A549 (cell line): ENCODE results near the gene GJE1. TPM values are rescaled to one million over a fixed set of nuclear protein-coding genes. Genes with fewer than 3 reads are reported as not detected.
A peak's percentile ranks its signal among the peaks of the same experiment; 100 is the strongest.
"Not testable (repeated sequence)": the region's sequence is repeated elsewhere in the genome, so short reads cannot be mapped to it uniquely, and the experiment has no call there.

Source experiments
- ATAC-seq, 2 experiments: fragments of 200-7000 bp in 1 of 2; fragments of >200 bp in 1 of 2; cut with Nextera tagmentation in 1 of 2; cut with Tn5 transposase in 1 of 2; 3 replicates each; pipeline versions ENCODE4 v1.8.0 to v1.9.1; 2018 to 2020; ENCODE audit warnings: mild to moderate bottlenecking in 1 of 2, moderate library complexity in 1 of 2
- CTCF ChIA-PET: fragments of 300-600 bp; sonication (Branson Sonifier 250); formaldehyde crosslinking; extraction: SDS; loops from one replicate; lab custom pipeline; 2021; ENCODE audit warnings: antibody characterized with exemption, inconsistent platforms; lab: Yijun Ruan, JAX
- POLR2A ChIA-PET: fragments of 350-600 bp; formaldehyde crosslinking; extraction: SDS; loops from one replicate; lab custom pipeline; 2021; ENCODE audit warnings: antibody characterized with exemption, inconsistent platforms; lab: Yijun Ruan, JAX
- DNase-seq, 2 experiments: peaks; one replicate each; pipeline versions ENCODE4 v3.0.0 to v3.0.0-alpha.2; 2011 to 2016; ENCODE audit warnings: low read depth in 1 of 2, low spot score in 1 of 2
- FAIRE-seq: peaks from 2 replicates; lab custom pipeline; 2011; peaks lifted over from hg19 to GRCh38; lab: Jason Lieb, UNC
- H3K27ac ChIP-seq, 2 experiments: fragments of >200 bp; sonication (Bioruptor Twin); formaldehyde crosslinking; 3 replicates each; pipeline ENCODE4 v1.5.1; 2016 to 2017
- H3K4me1 ChIP-seq: fragments of >200 bp; sonication (Bioruptor Twin); formaldehyde crosslinking; 3 replicates; pipeline ENCODE4 v1.6.1; 2016
- H3K4me2 ChIP-seq: fragments of >200 bp; sonication (Bioruptor Twin); formaldehyde crosslinking; 3 replicates; pipeline ENCODE4 v1.6.1; 2016
- H3K4me3 ChIP-seq: fragments of >200 bp; sonication (Bioruptor Twin); formaldehyde crosslinking; 3 replicates; pipeline ENCODE4 v1.5.1; 2016
- H3K9me3 ChIP-seq: fragments of >200 bp; sonication (Bioruptor Twin); formaldehyde crosslinking; 3 replicates; pipeline ENCODE4 v1.6.1; 2016
- CBX2 ChIP-seq: fragments of 200-600 bp; sonication (generic); IDR thresholded peaks from 2 replicates; pipeline ENCODE4 v1.6.1; 2016; ENCODE audit warnings: low read depth, mild to moderate bottlenecking, borderline replicate concordance
- CBX8 ChIP-seq: fragments of 200-600 bp; sonication (generic); IDR thresholded peaks from 2 replicates; pipeline ENCODE4 v1.6.1; 2016
- EHF ChIP-seq: fragments of 250-450 bp; sonication (Bioruptor Pico); IDR thresholded peaks from 2 replicates; pipeline ENCODE4 v1.5.0; 2020; ENCODE audit warnings: mild to moderate bottlenecking
- EHMT2 ChIP-seq: fragments of 200-600 bp; sonication (generic); IDR thresholded peaks from 2 replicates; pipeline ENCODE4 v1.6.1; 2016; ENCODE audit warnings: antibody characterized with exemption, low read depth, mild to moderate bottlenecking, moderate library complexity
- FOSB ChIP-seq: fragments of 250-450 bp; sonication (Bioruptor Pico); IDR thresholded peaks from 2 replicates; pipeline ENCODE4 v1.5.0; 2020; ENCODE audit warnings: mild to moderate bottlenecking, moderate library complexity
- HDAC2 ChIP-seq: fragments of 200-600 bp; sonication (generic); IDR thresholded peaks from 2 replicates; pipeline ENCODE4 v1.6.1; 2016
- HOXA7 ChIP-seq: fragments of 250-450 bp; sonication (Bioruptor Pico); IDR thresholded peaks from 2 replicates; pipeline ENCODE4 v1.5.0; 2020; ENCODE audit warnings: mild to moderate bottlenecking, moderate library complexity
- HOXB13 ChIP-seq: fragments of 250-450 bp; sonication (Bioruptor Pico); IDR thresholded peaks from 2 replicates; pipeline ENCODE4 v1.5.0; 2020; ENCODE audit warnings: low read depth, mild to moderate bottlenecking, moderate library complexity
- HOXB5 ChIP-seq: fragments of 250-450 bp; sonication (Bioruptor Pico); IDR thresholded peaks from 2 replicates; pipeline ENCODE4 v1.5.0; 2020; ENCODE audit warnings: mild to moderate bottlenecking, moderate library complexity
- KDM5A ChIP-seq: fragments of 200-600 bp; sonication (generic); IDR thresholded peaks from 2 replicates; pipeline ENCODE4 v1.6.1; 2016; ENCODE audit warnings: antibody characterized with exemption, mild to moderate bottlenecking
- MAFK ChIP-seq: fragments of 450-650 bp; IDR thresholded peaks from 2 replicates; pipeline ENCODE4 v1.6.1; 2014; ENCODE audit not compliant: partially characterized antibody
- NFE2L2 ChIP-seq: fragments of 150-350 bp; conservative IDR thresholded peaks from 2 replicates; pipeline ENCODE4 v1.6.1; 2014; ENCODE audit warnings: low read length
- NPAS2 ChIP-seq: fragments of 250-450 bp; sonication (Bioruptor Pico); IDR thresholded peaks from 2 replicates; pipeline ENCODE4 v1.8.0; 2022; ENCODE audit warnings: mild to moderate bottlenecking, moderate library complexity, borderline replicate concordance
- PHF8 ChIP-seq: fragments of 200-600 bp; sonication (generic); IDR thresholded peaks from 2 replicates; pipeline ENCODE4 v1.6.1; 2016; ENCODE audit warnings: low read depth, mild to moderate bottlenecking, antibody characterized with exemption, moderate library complexity, borderline replicate concordance
- POLR2A ChIP-seq: IDR thresholded peaks from 2 replicates; pipeline ENCODE4 v1.6.1; 2012; ENCODE audit warnings: mild to moderate bottlenecking, low read length
- RAD21 ChIP-seq, 2 experiments: fragments of >200 bp in 1 of 2; sonication (Bioruptor Twin) in 1 of 2; formaldehyde crosslinking in 1 of 2; IDR thresholded peaks in 1 of 2; conservative IDR thresholded peaks in 1 of 2; 2 replicates in 1 of 2; 3 replicates in 1 of 2; pipeline ENCODE4 v1.6.1; 2012 to 2018; ENCODE audit warnings: inconsistent platforms in 1 of 2
- ZC3H11A ChIP-seq: fragments of 450-650 bp; IDR thresholded peaks from 2 replicates; pipeline ENCODE4 v1.6.1; 2014; ENCODE audit warnings: antibody characterized with exemption, mild to moderate bottlenecking
- ZFP36 ChIP-seq: fragments of 450-650 bp; IDR thresholded peaks from 2 replicates; pipeline ENCODE4 v1.6.1; 2014; ENCODE audit warnings: borderline replicate concordance; ENCODE audit not compliant: partially characterized antibody
- ZNF302 ChIP-seq: fragments of 250-450 bp; sonication (Bioruptor Pico); IDR thresholded peaks from 2 replicates; pipeline ENCODE4 v1.9.0; 2021; ENCODE audit warnings: inconsistent platforms, mild to moderate bottlenecking, moderate library complexity
- WGBS: methylation state at CpG from one replicate; pipeline ENCODE4 v1.1.6; 2017; ENCODE audit errors: missing lambda C conversion rate; 5-methylcytosine and 5-hydroxymethylcytosine counted together
- polyA plus RNA-seq, 4 experiments: library from polyadenylated mRNA; depleted of rRNA in 3 of 4; stranded (reverse); fragments of >200 nt; fragmentation: RNase III in 1 of 4; extraction: RNeasy Plus Mini Kit Qiagen cat#74134 plus additional on column Dnase treatment in 1 of 4; gene quantifications; 2 replicates in 3 of 4; 3 replicates in 1 of 4; pipeline ENCODE4 v1.2.3, GENCODE V29; 2011 to 2017
- TF ChIP-seq, protein P1 (sequence below): fragments of 250-450 bp; sonication (Bioruptor Pico); IDR thresholded peaks from 2 replicates; pipeline ENCODE4 v1.5.0; 2020; ENCODE audit warnings: low read depth, mild to moderate bottlenecking, moderate library complexity
- TF ChIP-seq, protein P2 (sequence below): fragments of 450-650 bp; IDR thresholded peaks from 2 replicates; pipeline ENCODE4 v1.6.1; 2014; ENCODE audit warnings: antibody characterized with exemption
- TF ChIP-seq, protein P3 (sequence below): fragments of 250-450 bp; sonication (Bioruptor Pico); IDR thresholded peaks from 2 replicates; pipeline ENCODE4 v1.5.0; 2021; ENCODE audit warnings: mild to moderate bottlenecking, moderate library complexity, borderline replicate concordance
- TF ChIP-seq, protein P4 (sequence below): fragments of >200 bp; sonication (Bioruptor Twin); formaldehyde crosslinking; IDR thresholded peaks from 3 replicates; pipeline ENCODE4 v1.6.1; 2016

Gene GJE1
- polyA plus RNA-seq, 2 of the 4 experiments (the other 2 are of a cell fraction), result not detected

DNA sequence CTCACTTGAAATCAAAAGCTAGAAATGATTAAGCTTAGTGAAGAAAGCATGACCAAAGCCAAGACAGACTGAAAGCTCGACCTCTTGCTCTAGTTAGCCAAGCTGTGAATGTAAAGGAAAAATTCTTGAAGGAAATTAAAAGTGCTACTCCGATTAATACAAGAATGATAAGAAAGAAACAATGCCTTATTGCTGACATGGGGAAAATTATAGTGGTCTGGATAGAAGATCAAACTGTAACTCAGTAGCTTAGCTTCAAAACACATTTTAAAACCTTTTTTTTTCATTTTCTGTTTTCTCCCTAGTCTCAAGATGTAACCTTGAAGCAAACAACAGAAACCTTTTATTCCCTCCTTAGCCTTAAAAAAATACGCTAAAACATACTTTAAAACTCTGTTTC is 11.4 kb upstream of the GJE1 start:
- no peak for TF ChIP-seq ZC3H11A
- TF ChIP-seq MAFK, result peak; percentile 49
- 19% methylated on average over 3 of the region's 3 CpGs for WGBS
- no peak for FAIRE-seq

DNA sequence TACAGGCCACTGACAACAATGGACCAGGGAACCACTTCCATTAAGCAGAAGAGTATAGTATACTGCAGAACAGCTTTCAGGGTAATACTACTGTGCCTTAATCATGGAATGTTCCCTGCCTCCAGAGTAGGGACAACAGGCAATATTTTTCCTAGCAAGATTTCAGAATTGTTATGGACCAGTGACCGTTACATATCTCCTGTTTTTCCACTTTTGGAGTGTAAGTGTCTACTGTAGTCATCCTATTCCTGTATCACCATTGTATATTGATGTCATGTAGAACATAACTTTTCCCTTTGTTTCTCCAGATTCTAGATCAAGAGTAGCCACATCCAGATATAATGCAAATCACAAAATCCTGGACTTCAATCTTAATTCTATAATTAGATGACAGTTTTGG is 1.9 kb upstream of the GJE1 start:
- DNase-seq, result no peak
- H3K4me2 ChIP-seq, result no peak overlapping the region
- no peak for TF ChIP-seq EHF (CRISPR knock-in tag)
- TF ChIP-seq HOXA7 (CRISPR knock-in tag), result no peak
- TF ChIP-seq EHMT2, result no peak
- TF ChIP-seq, protein P1, sequence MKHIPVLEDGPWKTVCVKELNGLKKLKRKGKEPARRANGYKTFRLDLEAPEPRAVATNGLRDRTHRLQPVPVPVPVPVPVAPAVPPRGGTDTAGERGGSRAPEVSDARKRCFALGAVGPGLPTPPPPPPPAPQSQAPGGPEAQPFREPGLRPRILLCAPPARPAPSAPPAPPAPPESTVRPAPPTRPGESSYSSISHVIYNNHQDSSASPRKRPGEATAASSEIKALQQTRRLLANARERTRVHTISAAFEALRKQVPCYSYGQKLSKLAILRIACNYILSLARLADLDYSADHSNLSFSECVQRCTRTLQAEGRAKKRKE, result no peak
- no peak for TF ChIP-seq PHF8
- TF ChIP-seq CBX8, result no peak
- no peak for TF ChIP-seq POLR2A
- no peak for TF ChIP-seq NPAS2 (CRISPR knock-in tag)
- TF ChIP-seq MAFK, result no peak
- TF ChIP-seq, protein P2, sequence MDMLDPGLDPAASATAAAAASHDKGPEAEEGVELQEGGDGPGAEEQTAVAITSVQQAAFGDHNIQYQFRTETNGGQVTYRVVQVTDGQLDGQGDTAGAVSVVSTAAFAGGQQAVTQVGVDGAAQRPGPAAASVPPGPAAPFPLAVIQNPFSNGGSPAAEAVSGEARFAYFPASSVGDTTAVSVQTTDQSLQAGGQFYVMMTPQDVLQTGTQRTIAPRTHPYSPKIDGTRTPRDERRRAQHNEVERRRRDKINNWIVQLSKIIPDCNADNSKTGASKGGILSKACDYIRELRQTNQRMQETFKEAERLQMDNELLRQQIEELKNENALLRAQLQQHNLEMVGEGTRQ, result no peak
- TF ChIP-seq ZNF302 (CRISPR knock-in tag), result no peak
- no peak for TF ChIP-seq HOXB13 (CRISPR knock-in tag)
- TF ChIP-seq, protein P3, sequence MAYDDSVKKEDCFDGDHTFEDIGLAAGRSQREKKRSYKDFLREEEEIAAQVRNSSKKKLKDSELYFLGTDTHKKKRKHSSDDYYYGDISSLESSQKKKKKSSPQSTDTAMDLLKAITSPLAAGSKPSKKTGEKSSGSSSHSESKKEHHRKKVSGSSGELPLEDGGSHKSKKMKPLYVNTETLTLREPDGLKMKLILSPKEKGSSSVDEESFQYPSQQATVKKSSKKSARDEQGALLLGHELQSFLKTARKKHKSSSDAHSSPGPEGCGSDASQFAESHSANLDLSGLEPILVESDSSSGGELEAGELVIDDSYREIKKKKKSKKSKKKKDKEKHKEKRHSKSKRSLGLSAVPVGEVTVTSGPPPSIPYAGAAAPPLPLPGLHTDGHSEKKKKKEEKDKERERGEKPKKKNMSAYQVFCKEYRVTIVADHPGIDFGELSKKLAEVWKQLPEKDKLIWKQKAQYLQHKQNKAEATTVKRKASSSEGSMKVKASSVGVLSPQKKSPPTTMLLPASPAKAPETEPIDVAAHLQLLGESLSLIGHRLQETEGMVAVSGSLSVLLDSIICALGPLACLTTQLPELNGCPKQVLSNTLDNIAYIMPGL (CRISPR knock-in tag), result no peak
- FAIRE-seq, result no peak
- CTCF ChIA-PET, result no interaction called here
- WGBS, result 36% methylated on average over 1 of the region's 1 CpG
- no peak overlapping the region for H3K4me3 ChIP-seq
- no peak overlapping the region for H3K27ac ChIP-seq
- POLR2A ChIA-PET, result no interaction called here
- peaks cover 6% of the 10 kb centered on the region; the same call in 1 of the 3 replicates for H3K9me3 ChIP-seq
- no peak for ATAC-seq
- H3K4me1 ChIP-seq, result no peaks in the 10 kb centered on the region

More for the DNA sequence above, 11.4 kb upstream of the GJE1 start:
- H3K9me3 ChIP-seq, result no peaks in the 10 kb centered on the region
- CTCF ChIA-PET, result interaction anchor here (1.7 kb wide), 1 partner anchor 9 kb away, joined by 5 read pairs; no protein-coding TSS in a partner anchor
- no peak overlapping the region for H3K27ac ChIP-seq
- ATAC-seq, result no peak
- DNase-seq, result no peak
- no peak overlapping the region for H3K4me3 ChIP-seq
- no peaks in the 10 kb centered on the region for H3K4me1 ChIP-seq
- POLR2A ChIA-PET, result no interaction called here
- no peak overlapping the region for H3K4me2 ChIP-seq

DNA sequence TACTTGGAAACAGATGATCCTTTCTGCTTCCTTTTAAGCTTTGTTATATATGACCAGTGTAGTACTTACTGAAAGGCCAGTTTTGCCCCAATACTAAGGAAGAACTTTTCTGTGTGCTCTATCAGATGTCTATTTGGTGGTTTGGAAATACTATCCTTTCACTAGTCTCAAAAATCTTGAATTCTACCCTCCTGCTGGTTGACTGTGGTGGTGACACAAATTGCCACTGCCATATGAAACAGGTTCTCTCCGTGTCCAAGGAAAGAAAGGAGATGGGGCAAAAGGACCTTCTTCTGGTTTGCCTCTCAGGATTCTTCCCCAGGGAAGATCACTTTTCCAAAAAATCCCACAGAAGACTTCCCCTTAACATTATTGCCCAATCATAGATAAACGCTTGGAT is 6.2 kb downstream of the GJE1 start:
- POLR2A ChIA-PET, result no interaction called here
- Histone ChIP-seq H3K4me1 (no peaks in the 10 kb centered on the region), H3K4me3 (no peak overlapping the region), H3K4me2 (no peak overlapping the region), H3K27ac (no peak overlapping the region), H3K9me3 (no peaks in the 10 kb centered on the region)
- TF ChIP-seq ZFP36 (no peak), FOSB (CRISPR knock-in tag) (no peak), EHF (CRISPR knock-in tag) (no peak), CBX8 (no peak), CBX2 (no peak), RAD21 (conservative IDR thresholded peaks at IDR 0.05 in 1 of 2, IDR thresholded peaks at IDR 0.05 in 1 of 2) (no peak), HDAC2 (no peak), NFE2L2 (no peak), HOXB5 (CRISPR knock-in tag) (no peak), KDM5A (no peak), HOXA7 (CRISPR knock-in tag) (no peak)
- TF ChIP-seq, protein P4, sequence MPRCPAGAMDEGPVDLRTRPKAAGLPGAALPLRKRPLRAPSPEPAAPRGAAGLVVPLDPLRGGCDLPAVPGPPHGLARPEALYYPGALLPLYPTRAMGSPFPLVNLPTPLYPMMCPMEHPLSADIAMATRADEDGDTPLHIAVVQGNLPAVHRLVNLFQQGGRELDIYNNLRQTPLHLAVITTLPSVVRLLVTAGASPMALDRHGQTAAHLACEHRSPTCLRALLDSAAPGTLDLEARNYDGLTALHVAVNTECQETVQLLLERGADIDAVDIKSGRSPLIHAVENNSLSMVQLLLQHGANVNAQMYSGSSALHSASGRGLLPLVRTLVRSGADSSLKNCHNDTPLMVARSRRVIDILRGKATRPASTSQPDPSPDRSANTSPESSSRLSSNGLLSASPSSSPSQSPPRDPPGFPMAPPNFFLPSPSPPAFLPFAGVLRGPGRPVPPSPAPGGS, result no peak
- TF ChIP-seq, protein P3 (CRISPR knock-in tag), result no peak
- FAIRE-seq (no peak), ATAC-seq (no peak), DNase-seq (no peak)
- 40% methylated on average over 2 of the region's 2 CpGs for WGBS
- CTCF ChIA-PET, result no interaction called here

DNA sequence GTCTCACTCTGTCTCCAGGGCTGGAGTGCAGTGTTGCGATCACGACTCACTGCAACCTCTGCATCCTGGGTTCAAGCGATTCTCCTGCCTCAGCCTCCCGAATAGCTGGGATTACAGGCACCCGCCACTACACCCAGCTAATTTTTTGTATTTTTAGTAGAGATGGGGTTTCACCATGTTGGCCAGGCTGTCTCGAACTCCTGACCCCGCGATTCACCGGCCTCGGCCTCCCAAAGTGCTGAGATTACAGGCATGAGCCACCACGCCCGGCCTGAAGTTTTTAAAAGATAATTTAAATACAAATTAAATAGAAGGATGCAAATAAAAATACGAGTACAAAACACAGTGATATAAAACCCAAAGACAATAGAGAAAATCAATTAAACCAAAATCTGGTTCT is 8.8 kb downstream of the GJE1 start:
- H3K4me2 ChIP-seq, FAIRE-seq, POLR2A ChIA-PET, H3K4me3 ChIP-seq, H3K4me1 ChIP-seq, H3K27ac ChIP-seq, H3K9me3 ChIP-seq, DNase-seq, ATAC-seq: not testable (repeated sequence)
- WGBS, result 86% methylated on average over 13 of the region's 13 CpGs
- CTCF ChIA-PET, result interaction anchor here (1.0 kb wide), 1 partner anchor 464 kb away, joined by 3 read pairs; no protein-coding TSS in a partner anchor
